Measurements from ENCODE around the gene CST7. TPM values are rescaled to one million over a fixed set of nuclear protein-coding genes. Genes with fewer than 3 reads are reported as not detected.

Gene CST7
- total and polyA plus RNA-seq, 10 of the 15 experiments (the other 5 are each of a cell fraction or from before 2014, with no cell fraction given): 0.69 TPM; not detected in 9

GRCh38 chr20:24977336-24977735, 28.3 kb downstream of the CST7 start:
- Histone ChIP-seq H3K4me1 (ENCODE audit: control insufficient read depth, insufficient read depth, low read length) (no peaks in the 10 kb centered on the region), H3K4me3 (no peak overlapping the region), H3K36me3 (ENCODE audit: control insufficient read depth in 2 of 2, insufficient read depth in 2 of 2, low read length in 1 of 2) (peaks cover 20 to 22% of the 10 kb centered on the region in 2 experiments), H3K27me3 (replicated peaks in 1 of 2; ENCODE audit: control insufficient read depth in 2 of 2, insufficient read depth in 2 of 2, low read length in 1 of 2) (no peaks in the 10 kb centered on the region), H3K27ac (ENCODE audit: control insufficient read depth, insufficient read depth) (no peak overlapping the region), H3K79me2 (ENCODE audit: control insufficient read depth, insufficient read depth, low read length) (no peaks in the 10 kb centered on the region), H4K20me1 (ENCODE audit: control insufficient read depth, insufficient read depth) (no peaks in the 10 kb centered on the region), H3K9ac (ENCODE audit: control insufficient read depth, insufficient read depth, low read length) (no peak overlapping the region), H3K4me2 (ENCODE audit: control insufficient read depth, insufficient read depth) (no peak overlapping the region), H3K9me3 (replicated peaks; ENCODE audit: control insufficient read depth, insufficient read depth, low read length) (peaks cover 17% of the 10 kb centered on the region; the same call in 2 of the 3 replicates), H2AFZ (ENCODE audit: control insufficient read depth, low read depth, low read length) (no peak overlapping the region)
- POLR2A ChIA-PET: no interaction called here
- no peak for FAIRE-seq
- SMC1A ChIA-PET (ENCODE audit: uncharacterized antibody, unreplicated experiment): interaction anchor here (2.1 kb wide), 1 partner anchor 11 kb away, joined by 4 read pairs; no protein-coding TSS in a partner anchor
- RAD21 ChIA-PET (ENCODE audit: unreplicated experiment): no interaction called here
- TF ChIP-seq ATF7 (IDR thresholded peaks at IDR 0.05; ENCODE audit: low read depth) (no peak), TCF7 (IDR thresholded peaks at IDR 0.05; ENCODE audit: borderline replicate concordance) (no peak), NR2C2 (IDR thresholded peaks at IDR 0.05; ENCODE audit: borderline replicate concordance, control insufficient read depth, insufficient read length, low read depth) (no peak), SIX5 (IDR thresholded peaks at IDR 0.05; ENCODE audit: low read depth, low read length, severe bottlenecking) (no peak), POLR2AphosphoS5 (IDR thresholded peaks at IDR 0.05; ENCODE audit: low read length) (no peak), STAT1 (conservative IDR thresholded peaks at IDR 0.05) (no peak), ZNF24 (IDR thresholded peaks at IDR 0.05) (no peak), FOXM1 (IDR thresholded peaks at IDR 0.05; ENCODE audit: low read depth, low read length) (no peak), CHD2 (IDR thresholded peaks at IDR 0.05; ENCODE audit: borderline replicate concordance, low read depth, low read length) (no peak), E4F1 (IDR thresholded peaks at IDR 0.05; ENCODE audit: borderline replicate concordance, partially characterized antibody) (no peak)
- intact Hi-C loops (cut with micrococcal nuclease; ENCODE audit: unreplicated experiment) (no loop called here), in situ Hi-C loops (cut with MboI) (no loop called here)
- no TSS peak for BruUV-seq (replicated peaks)
- CTCF ChIA-PET: interaction anchor here (1.0 kb wide), 1 partner anchor 16 kb away, joined by 3 read pairs; no protein-coding TSS in a partner anchor
- no peak for ATAC-seq
- DNase-seq (ENCODE audit: low read depth, low spot score): no peak
- WGBS (ENCODE audit: insufficient coverage, insufficient replicate concordance, low lambda C conversion rate, missing lambda C conversion rate): 94% methylated on average over 1 of the region's 1 CpG
